SK-N-SH (cell line): ENCODE results near the gene TIGIT. TPM values are rescaled to one million over a fixed set of nuclear protein-coding genes. Genes with fewer than 3 reads are reported as not detected.

Experiments
- CTCF ChIA-PET: fragments of 300-600, 350-600 bp; formaldehyde crosslinking; extraction: SDS; loops from one replicate; lab custom pipeline; 2021; lab: Yijun Ruan, JAX
- POLR2A ChIA-PET: fragments of 350-600 bp; sonication (Branson Sonifier 250); formaldehyde crosslinking; extraction: SDS; loops from one replicate; lab custom pipeline; 2020; ENCODE audit warnings: antibody characterized with exemption, inconsistent platforms; lab: Yijun Ruan, JAX
- DNase-seq: peaks from one replicate; pipeline ENCODE4 v3.0.0; 2012
- H2AFZ ChIP-seq: fragments of 200-600 bp; sonication (generic); 2 replicates; pipeline ENCODE4 v1.8.1; 2016; ENCODE audit warnings: antibody characterized with exemption, mild to moderate bottlenecking, low read depth
- H3F3A ChIP-seq: fragments of 200-600 bp; sonication (generic); replicated peaks from 2 replicates; pipeline ENCODE3; 2016; ENCODE audit warnings: antibody characterized with exemption, mild to moderate bottlenecking; ENCODE audit not compliant: insufficient read depth
- H3K27ac ChIP-seq, 2 experiments: fragments of 200-500 bp in 1 of 2; fragments of 200-600 bp in 1 of 2; sonication (Bioruptor generic) in 1 of 2; sonication (generic), shearing (Covaris generic) in 1 of 2; 2 replicates each; pipeline versions ENCODE4 v1.5.1 to v1.6.1; 2014 to 2016; ENCODE audit warnings: low read depth in 2 of 2, inconsistent platforms in 1 of 2, low read length in 1 of 2, mild to moderate bottlenecking in 1 of 2, mixed read lengths in 1 of 2
- H3K27me3 ChIP-seq: fragments of 200-600 bp; sonication (generic), shearing (Covaris generic); 2 replicates; pipeline ENCODE4 v1.6.1; 2016; ENCODE audit warnings: mixed run types; ENCODE audit not compliant: insufficient read depth
- H3K36me3 ChIP-seq, 2 experiments: fragments of 200-500 bp in 1 of 2; fragments of 200-600 bp in 1 of 2; sonication (Bioruptor generic) in 1 of 2; sonication (generic) in 1 of 2; replicated peaks in 1 of 2; 2 replicates each; pipeline versions ENCODE3 to v1.5.1; 2014 to 2016; ENCODE audit warnings: low read length in 1 of 2, mild to moderate bottlenecking in 1 of 2; ENCODE audit not compliant: insufficient read depth in 2 of 2, control insufficient read depth in 1 of 2
- H3K4me1 ChIP-seq, 2 experiments: fragments of 200-500 bp in 1 of 2; fragments of 200-600 bp in 1 of 2; sonication (Bioruptor generic) in 1 of 2; sonication (generic), shearing (Covaris generic) in 1 of 2; 2 replicates each; pipeline versions ENCODE4 v1.5.1 to v1.6.1; 2014 to 2016; ENCODE audit warnings: low read depth in 1 of 2, low read length in 1 of 2, mixed run types in 1 of 2; ENCODE audit not compliant: insufficient read depth in 2 of 2, control insufficient read depth in 1 of 2
- H3K4me2 ChIP-seq: fragments of 200-600 bp; sonication (generic), shearing (Covaris generic); 2 replicates; pipeline ENCODE4 v1.6.1; 2017; ENCODE audit warnings: mixed run types
- H3K4me3 ChIP-seq, 2 experiments: fragments of 200-500 bp in 1 of 2; fragments of 200-600 bp in 1 of 2; sonication (Bioruptor generic) in 1 of 2; sonication (generic), shearing (Covaris generic) in 1 of 2; 2 replicates each; pipeline versions ENCODE4 v1.5.1 to v1.8.1; 2014 to 2016; ENCODE audit warnings: low read depth in 2 of 2, inconsistent platforms in 1 of 2, low read length in 1 of 2, mild to moderate bottlenecking in 1 of 2, mixed read lengths in 1 of 2, moderate library complexity in 1 of 2
- H3K79me2 ChIP-seq: fragments of 200-600 bp; sonication (generic); 2 replicates; pipeline ENCODE4 v1.8.1; 2017; ENCODE audit warnings: mild to moderate bottlenecking; ENCODE audit not compliant: insufficient read depth
- H3K9ac ChIP-seq: fragments of 200-600 bp; sonication (generic); 2 replicates; pipeline ENCODE4 v1.6.1; 2017; ENCODE audit warnings: mixed run types
- H3K9me2 ChIP-seq: fragments of 200-600 bp; sonication (generic); 2 replicates; pipeline ENCODE4 v1.6.1; 2017; ENCODE audit warnings: mixed run types
- H3K9me3 ChIP-seq: fragments of 200-600 bp; sonication (generic); 2 replicates; pipeline ENCODE4 v1.6.1; 2017; ENCODE audit warnings: mixed run types, mild to moderate bottlenecking, moderate library complexity
- H4K20me1 ChIP-seq: fragments of 200-600 bp; sonication (generic); 2 replicates; pipeline ENCODE4 v1.6.1; 2017; ENCODE audit warnings: mild to moderate bottlenecking, mixed run types; ENCODE audit not compliant: insufficient read depth
- ELF1 ChIP-seq: IDR thresholded peaks from 2 replicates; pipeline ENCODE4 v1.4.0; 2012
- EP300 ChIP-seq, 2 experiments: IDR thresholded peaks; 2 replicates each; pipeline versions ENCODE4 v1.4.0 to v1.6.1; 2012; ENCODE audit warnings: borderline replicate concordance in 1 of 2, low read depth in 1 of 2, low read length in 1 of 2
- FOXJ3 ChIP-seq: sonication (generic); formaldehyde crosslinking; IDR thresholded peaks from 2 replicates; pipeline ENCODE4 v1.5.1; 2020; ENCODE audit warnings: mild to moderate bottlenecking, missing genetic modification reagents
- FOXM1 ChIP-seq: IDR thresholded peaks from 2 replicates; pipeline ENCODE4 v1.4.0; 2012; ENCODE audit warnings: low read depth, mild to moderate bottlenecking
- GABPA ChIP-seq: IDR thresholded peaks from 2 replicates; pipeline ENCODE4 v1.4.0; 2012; ENCODE audit warnings: low read depth, mild to moderate bottlenecking
- IRF3 ChIP-seq: fragments of 150-350 bp; IDR thresholded peaks from 2 replicates; pipeline ENCODE4 v1.6.1; 2016; ENCODE audit warnings: mild to moderate bottlenecking, low read depth, low read length
- JUND ChIP-seq: IDR thresholded peaks from 2 replicates; pipeline ENCODE4 v1.4.0; 2012
- MXI1 ChIP-seq: IDR thresholded peaks from 2 replicates; pipeline ENCODE4 v1.6.1; 2012; ENCODE audit warnings: mild to moderate bottlenecking, low read depth, low read length, improper control_type of control experiment
- NFIC ChIP-seq: IDR thresholded peaks from 2 replicates; pipeline ENCODE4 v1.4.0; 2012; ENCODE audit warnings: borderline replicate concordance
- NRF1 ChIP-seq: IDR thresholded peaks from 2 replicates; pipeline ENCODE4 v1.6.1; 2012; ENCODE audit warnings: low read depth, mild to moderate bottlenecking, low read length
- PBX3 ChIP-seq: IDR thresholded peaks from 2 replicates; pipeline ENCODE4; 2012
- POLR2AphosphoS5 ChIP-seq: IDR thresholded peaks from 2 replicates; pipeline ENCODE4 v1.6.1; 2012; ENCODE audit warnings: low read depth, low read length
- RAD21 ChIP-seq: IDR thresholded peaks from 2 replicates; pipeline ENCODE4 v1.6.1; 2012; ENCODE audit warnings: mild to moderate bottlenecking, low read length
- REST ChIP-seq: IDR thresholded peaks from 2 replicates; pipeline ENCODE4 v1.6.1; 2012; ENCODE audit warnings: mild to moderate bottlenecking, low read depth, low read length, moderate library complexity
- RFX5 ChIP-seq: IDR thresholded peaks from 2 replicates; pipeline ENCODE4 v1.6.1; 2012; ENCODE audit warnings: mild to moderate bottlenecking, improper control_type of control experiment, low read length
- SIN3A ChIP-seq: IDR thresholded peaks from 2 replicates; pipeline ENCODE4 v1.6.1; 2012; ENCODE audit warnings: low read depth, mild to moderate bottlenecking, low read length, moderate library complexity, borderline replicate concordance
- SMC3 ChIP-seq: IDR thresholded peaks from 2 replicates; pipeline ENCODE4 v1.6.1; 2012; ENCODE audit warnings: low read depth, low read length, improper control_type of control experiment
- TAF1 ChIP-seq: IDR thresholded peaks from 2 replicates; pipeline ENCODE4 v1.6.1; 2012; ENCODE audit warnings: low read depth, mild to moderate bottlenecking, low read length, moderate library complexity, borderline replicate concordance
- TEAD4 ChIP-seq: IDR thresholded peaks from 2 replicates; pipeline ENCODE4 v1.4.0; 2012; ENCODE audit warnings: mild to moderate bottlenecking, borderline replicate concordance; ENCODE audit not compliant: insufficient read depth
- USF1 ChIP-seq: IDR thresholded peaks from 2 replicates; pipeline ENCODE4 v1.4.0; 2012; ENCODE audit warnings: low read depth, borderline replicate concordance
- WGBS: methylation state at CpG from one replicate; pipeline ENCODE4 v1.1.6; 2017; ENCODE audit warnings: low lambda C conversion rate; 5-methylcytosine and 5-hydroxymethylcytosine counted together
- polyA plus RNA-seq, 3 experiments: library from polyadenylated mRNA; depleted of rRNA; stranded (reverse); fragments of >200 nt; gene quantifications; 2 replicates each; pipeline ENCODE4 v1.2.3, GENCODE V29; 2012

The TIGIT gene
- polyA plus RNA-seq, 1 of the 3 experiments (the other 2 are of a cell fraction), result not detected

GRCh38 chr3:114338651-114339357 is 45.0 kb downstream of the TIGIT start:
- Histone ChIP-seq H4K20me1 (no peaks in the 10 kb centered on the region), H3K27ac (no peak overlapping the region), H3K4me2 (no peak overlapping the region), H3K36me3 (peaks cover 11 to 14% of the 10 kb centered on the region in 2 experiments)
- TF ChIP-seq EP300 (IDR thresholded peaks at IDR 0.05; ENCODE audit: borderline replicate concordance in 1 of 2, low read depth in 1 of 2, low read length in 1 of 2) (no peak), GABPA (no peak)
- TF ChIP-seq, all 33 proteins: peak for 0
- no peak overlapping the region for H2AFZ ChIP-seq
- H3K4me1 ChIP-seq, result no peaks in the 10 kb centered on the region; a peak in 1 of 4 replicates
- no peaks in the 10 kb centered on the region for H3K9me3 ChIP-seq
- H3K4me3 ChIP-seq, result no peak overlapping the region
- H3K79me2 ChIP-seq, result no peaks in the 10 kb centered on the region
- H3K27me3 ChIP-seq, result no peaks in the 10 kb centered on the region
- no peak for DNase-seq
- WGBS, result 95% methylated on average over 15 of the region's 19 CpGs
- POLR2A ChIA-PET, result no interaction called here
- CTCF ChIA-PET, result interaction anchor here (1.3 kb wide), 2 partner anchors 45 to 80 kb away, joined by 3 to 5 read pairs; no protein-coding TSS in a partner anchor
- no peaks in the 10 kb centered on the region for H3K9me2 ChIP-seq
- H3K9ac ChIP-seq, result no peak overlapping the region
- no peaks in the 10 kb centered on the region for H3F3A ChIP-seq

GRCh38 chr3:114344492-114344891 is 50.7 kb downstream of the TIGIT start:
- CTCF ChIA-PET, result interaction anchor here (0.6 kb wide), 1 partner anchor 20 kb away, joined by 4 read pairs; no protein-coding TSS in a partner anchor
- POLR2A ChIA-PET, result no interaction called here
- no peaks in the 10 kb centered on the region for H4K20me1 ChIP-seq
- no peaks in the 10 kb centered on the region for H3K9me3 ChIP-seq
- no peaks in the 10 kb centered on the region for H3K27me3 ChIP-seq
- no peak for DNase-seq
- H3K27ac ChIP-seq, result no peak overlapping the region
- no peaks in the 10 kb centered on the region for H3K4me1 ChIP-seq
- H3K9me2 ChIP-seq, result no peaks in the 10 kb centered on the region
- WGBS, result 96% methylated on average over 1 of the region's 1 CpG
- H3K4me2 ChIP-seq, result no peak overlapping the region
- no peak overlapping the region for H3K9ac ChIP-seq
- no peak overlapping the region for H2AFZ ChIP-seq
- peaks cover 11 to 15% of the 10 kb centered on the region in 2 experiments for H3K36me3 ChIP-seq
- H3K4me3 ChIP-seq, result no peak overlapping the region
- TF ChIP-seq TEAD4 (no peak), USF1 (no peak), MXI1 (no peak), POLR2AphosphoS5 (no peak), FOXM1 (no peak), SIN3A (no peak), RAD21 (no peak), NRF1 (no peak), FOXJ3 (CRISPR knock-in tag) (no peak), NFIC (no peak), IRF3 (no peak), SMC3 (no peak), PBX3 (no peak), TAF1 (no peak), JUND (no peak), REST (no peak), ELF1 (no peak), RFX5 (no peak), GABPA (no peak)
- H3K79me2 ChIP-seq, result no peaks in the 10 kb centered on the region
- H3F3A ChIP-seq, result no peaks in the 10 kb centered on the region
